Measurements from ENCODE around the gene PTPRU.

The PTPRU gene

DNA sequence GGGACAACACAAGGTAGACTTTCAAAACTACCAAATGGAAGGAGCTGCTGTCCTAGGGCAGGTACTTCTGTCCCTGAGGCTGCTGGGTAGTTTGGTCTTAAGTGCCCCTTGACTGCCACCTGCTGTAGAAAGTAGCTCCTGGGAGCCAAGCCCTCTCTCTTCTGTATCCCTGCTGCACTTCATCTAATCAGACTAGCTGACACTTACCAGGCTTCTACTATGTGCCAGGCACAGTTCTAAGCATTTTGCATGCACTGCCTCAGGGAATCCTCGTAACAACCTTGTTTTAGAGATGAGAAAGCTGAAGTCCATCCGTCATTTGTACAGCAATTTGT lies 38.8 kb upstream of the PTPRU start:
- TF ChIP-seq CTCF (conservative IDR thresholded peaks at IDR 0.05; ENCODE audit: control insufficient read depth, insufficient read depth, low read depth, low read length): peak; percentile 37
- H3K4me3 ChIP-seq (ENCODE audit: control insufficient read depth, low read depth, low read length): no peak overlapping the region
- peak; percentile 53 for DNase-seq (ENCODE audit: low read depth)

DNA sequence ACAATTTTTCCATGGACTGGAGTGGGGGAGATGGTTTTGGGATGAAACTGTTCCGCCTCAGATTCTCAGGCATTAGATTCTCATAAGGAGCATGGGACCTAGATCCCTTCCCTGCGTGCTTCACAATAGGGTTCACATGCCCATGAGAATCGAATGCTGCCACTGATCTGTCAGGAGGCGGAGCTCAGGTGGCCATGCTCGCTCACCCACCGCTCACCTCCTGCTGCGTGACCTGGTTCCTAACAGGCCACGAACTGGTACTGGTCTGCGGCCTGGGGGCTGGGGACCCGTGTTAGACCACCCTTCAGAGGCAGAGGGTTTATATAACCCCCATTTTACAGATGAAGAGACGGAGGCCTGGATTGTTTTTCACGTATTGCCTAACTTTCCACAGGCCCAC lies 38.3 kb upstream of the PTPRU start:
- no peak for DNase-seq (ENCODE audit: low read depth)
- TF ChIP-seq CTCF (conservative IDR thresholded peaks at IDR 0.05; ENCODE audit: control insufficient read depth, insufficient read depth, low read depth, low read length): no peak
- no peak overlapping the region for H3K4me3 ChIP-seq (ENCODE audit: control insufficient read depth, low read depth, low read length)

DNA sequence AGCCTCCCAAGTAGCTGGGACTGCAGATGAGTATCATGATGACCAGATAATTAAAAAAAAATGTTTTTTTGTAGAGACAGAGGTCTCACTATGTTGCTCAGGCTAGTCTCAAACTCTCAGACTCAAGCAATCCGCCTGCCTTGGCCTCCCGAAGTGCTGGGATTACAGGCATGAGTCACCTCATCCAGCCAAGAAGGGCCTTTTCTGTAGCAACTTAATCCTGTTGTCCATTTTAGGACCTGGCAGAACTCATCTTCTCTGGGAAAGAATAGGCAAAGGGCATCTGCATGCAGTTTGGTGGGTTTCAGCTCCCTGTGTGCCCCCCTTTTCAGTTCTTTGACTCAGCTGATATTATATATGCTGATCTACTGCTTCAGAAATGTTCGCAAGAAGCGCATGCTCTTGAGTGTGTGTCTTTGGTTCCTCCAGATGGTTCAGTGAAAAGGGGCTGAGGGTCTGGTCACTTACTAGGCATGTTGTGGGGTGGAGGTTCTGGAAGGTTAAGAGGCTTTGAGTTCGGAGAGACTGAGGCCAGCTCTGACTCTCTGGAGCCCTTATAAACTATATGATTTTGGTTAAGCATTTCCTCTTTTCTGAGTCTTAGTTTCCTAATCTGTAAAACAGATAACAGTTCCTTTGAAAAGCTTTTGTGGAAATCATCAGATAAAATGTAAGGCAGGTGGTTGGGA lies 35.3 kb upstream of the PTPRU start:
- peak; percentile 13 for DNase-seq (ENCODE audit: low read depth)
- H3K4me3 ChIP-seq (ENCODE audit: control insufficient read depth, low read depth, low read length): no peak overlapping the region
- no peak for TF ChIP-seq CTCF (conservative IDR thresholded peaks at IDR 0.05; ENCODE audit: control insufficient read depth, insufficient read depth, low read depth, low read length)

DNA sequence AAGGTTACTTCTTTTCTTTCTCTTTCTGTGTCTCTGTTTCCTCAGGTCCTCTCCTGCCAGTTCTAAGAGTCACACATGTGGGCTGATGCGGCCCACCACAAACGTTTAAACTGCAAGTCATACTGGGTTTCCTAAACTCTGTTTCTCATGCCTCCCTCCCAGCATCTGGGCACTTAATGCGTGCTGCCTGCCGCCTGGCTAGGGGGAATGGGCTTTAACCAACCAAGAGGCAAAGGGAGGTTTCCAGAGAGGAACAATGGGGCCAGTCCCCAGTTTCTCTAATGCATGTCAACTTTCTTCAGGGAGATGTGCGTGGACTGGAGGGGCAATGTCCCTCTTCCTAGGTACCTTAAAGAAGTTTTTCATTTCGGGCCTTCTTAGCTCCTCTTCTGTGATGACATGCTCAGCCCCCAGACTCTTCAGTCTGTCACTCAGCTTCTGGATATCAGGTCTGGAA lies 34.7 kb upstream of the PTPRU start:
- TF ChIP-seq CTCF (conservative IDR thresholded peaks at IDR 0.05; ENCODE audit: control insufficient read depth, insufficient read depth, low read depth, low read length): no peak
- DNase-seq (ENCODE audit: low read depth): no peak
- H3K4me3 ChIP-seq (ENCODE audit: control insufficient read depth, low read depth, low read length): no peak overlapping the region

- no peak for TF ChIP-seq CTCF (conservative IDR thresholded peaks at IDR 0.05; ENCODE audit: control insufficient read depth, insufficient read depth, low read depth, low read length)
- no peak overlapping the region for H3K4me3 ChIP-seq (ENCODE audit: control insufficient read depth, low read depth, low read length)
- DNase-seq (ENCODE audit: low read depth): no peak
These were observed 34.3 kb upstream of the PTPRU start for GRCh38 chr1:29202053-29202452.

GRCh38 chr1:29202584-29203340 lies 33.6 kb upstream of the PTPRU start:
- TF ChIP-seq CTCF (conservative IDR thresholded peaks at IDR 0.05; ENCODE audit: control insufficient read depth, insufficient read depth, low read depth, low read length): peak; percentile 99
- H3K4me3 ChIP-seq (ENCODE audit: control insufficient read depth, low read depth, low read length): no peak overlapping the region
- peak; percentile 98 for DNase-seq (ENCODE audit: low read depth)

Data from fibroblast of mammary gland (primary cell).